ENCODE results near the gene STAT5B. TPM values are rescaled to one million over a fixed set of nuclear protein-coding genes. Genes with fewer than 3 reads are reported as not detected.

Gene STAT5B
- total and polyA plus RNA-seq, 9 of the 15 experiments (the other 6 are each of a cell fraction or from before 2014, with no cell fraction given), result 20.8 to 176 (median 92.4) TPM

GRCh38 chr17:42268236-42268635 is 8.0 kb downstream of the STAT5B start (continued):
- TF ChIP-seq MTA3 (IDR thresholded peaks at IDR 0.05; ENCODE audit: borderline replicate concordance) (no peak), SRSF9 (IDR thresholded peaks at IDR 0.05; ENCODE audit: borderline replicate concordance, low read depth, low read length) (no peak), HES1 (IDR thresholded peaks at IDR 0.05; ENCODE audit: low read depth) (no peak), E2F6 (IDR thresholded peaks at IDR 0.05; ENCODE audit: borderline replicate concordance in 1 of 2, extremely low read depth in 1 of 2, insufficient read depth in 1 of 2, insufficient read length in 1 of 2, low read depth in 1 of 2, low read length in 1 of 2, poor library complexity in 1 of 2, severe bottlenecking in 1 of 2) (no peak), ARID3B (CRISPR knock-in tag; IDR thresholded peaks at IDR 0.05; ENCODE audit: borderline replicate concordance) (no peak), ARNT (IDR thresholded peaks at IDR 0.05) (no peak), ZBTB9 (CRISPR knock-in tag; IDR thresholded peaks at IDR 0.05) (no peak), TRIM28 (IDR thresholded peaks at IDR 0.05) (no peak), ZNF639 (CRISPR knock-in tag; conservative IDR thresholded peaks at IDR 0.05 in 1 of 2, IDR thresholded peaks at IDR 0.05 in 1 of 2) (no peak), ATF1 (CRISPR knock-in tag; IDR thresholded peaks at IDR 0.05) (no peak), ATF1 (tag; IDR thresholded peaks at IDR 0.05) (no peak), NFIX (CRISPR knock-in tag; IDR thresholded peaks at IDR 0.05; ENCODE audit: low read depth) (no peak), SPI1 (IDR thresholded peaks at IDR 0.05; ENCODE audit: borderline replicate concordance, low read depth, low read length) (no peak), CCNT2 (IDR thresholded peaks at IDR 0.05; ENCODE audit: borderline replicate concordance, extremely low read depth, insufficient read length, low read depth, low read length) (no peak), FOXA1 (IDR thresholded peaks at IDR 0.05; ENCODE audit: borderline replicate concordance) (no peak), ZNF561 (CRISPR knock-in tag; conservative IDR thresholded peaks at IDR 0.05) (no peak), CGGBP1 (CRISPR knock-in tag; IDR thresholded peaks at IDR 0.05) (no peak), ZMIZ1 (IDR thresholded peaks at IDR 0.05; ENCODE audit: low read depth in 2 of 2, low read length in 2 of 2) (no peak)

All from K562 (cell line).